Osteoblast (primary cell): ENCODE measurements around the gene DLD. TPM values are rescaled to one million over a fixed set of nuclear protein-coding genes. Genes with fewer than 3 reads are reported as not detected.

Experiments
- DNase-seq: peaks from one replicate; pipeline ENCODE4 v3.0.0; 2011; ENCODE audit warnings: low spot score, mixed read lengths; ENCODE audit not compliant: insufficient read length; ENCODE audit errors: missing footprints
- H2AFZ ChIP-seq: 2 replicates; pipeline ENCODE4 v1.6.0; 2011; ENCODE audit warnings: mild to moderate bottlenecking, low read length
- H3K27ac ChIP-seq: 2 replicates; pipeline ENCODE4 v1.5.1; 2011; ENCODE audit warnings: mild to moderate bottlenecking, low read depth, low read length, moderate library complexity
- H3K27me3 ChIP-seq: 2 replicates; pipeline ENCODE4 v1.6.0; 2012; ENCODE audit warnings: mild to moderate bottlenecking, control low read depth, inconsistent platforms, low read length, moderate library complexity; ENCODE audit not compliant: insufficient read depth
- H3K36me3 ChIP-seq: 2 replicates; pipeline ENCODE4 v1.5.1; 2011; ENCODE audit warnings: mild to moderate bottlenecking, low read length, control low read depth, moderate library complexity; ENCODE audit not compliant: insufficient read depth
- H3K4me1 ChIP-seq: 2 replicates; pipeline ENCODE4 v1.5.1; 2011; ENCODE audit warnings: mild to moderate bottlenecking, low read length, control low read depth, moderate library complexity; ENCODE audit not compliant: insufficient read depth
- H3K4me2 ChIP-seq: 2 replicates; pipeline ENCODE4 v1.6.0; 2011; ENCODE audit warnings: mild to moderate bottlenecking, low read length; ENCODE audit not compliant: insufficient read depth
- H3K4me3 ChIP-seq: fragments of 200-600 bp; sonication (generic); 3 replicates; pipeline ENCODE4 v1.5.1; 2012; ENCODE audit warnings: mild to moderate bottlenecking, low read length, inconsistent platforms; ENCODE audit not compliant: insufficient read depth
- H3K79me2 ChIP-seq: 2 replicates; pipeline ENCODE4 v1.6.0; 2012; ENCODE audit warnings: mild to moderate bottlenecking, low read length, control low read depth, inconsistent platforms; ENCODE audit not compliant: insufficient read depth
- H3K9me3 ChIP-seq: 2 replicates; pipeline ENCODE4 v1.5.1; 2011; ENCODE audit warnings: low read depth, low read length, control low read depth
- H4K20me1 ChIP-seq: 2 replicates; pipeline ENCODE4 v1.6.0; 2012; ENCODE audit warnings: mild to moderate bottlenecking, low read length, control low read depth; ENCODE audit not compliant: insufficient read depth
- CTCF ChIP-seq: IDR thresholded peaks from 2 replicates; pipeline ENCODE4 v1.5.1; 2011; ENCODE audit warnings: mild to moderate bottlenecking, low read depth, low read length, moderate library complexity; ENCODE audit errors: extremely low read depth
- total RNA-seq: library from RNA; depleted of rRNA; stranded (reverse); fragments of >200 nt; gene quantifications from 2 replicates; pipeline ENCODE4 v1.2.3, GENCODE V29; 2012

Gene DLD
- total RNA-seq, 1 donor, result 53.6 TPM

DNA sequence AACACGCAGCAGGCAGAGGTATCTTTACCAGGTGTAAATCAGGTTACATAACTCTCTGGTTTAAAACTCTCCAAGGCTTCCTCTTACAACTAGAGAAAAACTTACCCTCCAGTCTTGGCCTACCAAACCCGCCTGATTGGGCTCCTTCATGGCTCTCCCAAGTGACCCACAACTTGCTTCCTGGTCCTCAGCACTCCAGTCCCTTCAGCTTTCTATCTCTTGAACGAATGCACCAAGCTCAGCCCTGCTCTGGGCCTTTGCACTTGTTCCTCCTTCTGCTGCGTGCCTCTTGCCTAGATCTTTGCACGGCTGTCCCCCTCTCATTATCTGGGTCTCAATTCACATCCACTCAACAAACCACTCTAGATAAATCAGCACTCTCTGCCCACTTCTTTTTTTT lies 32.7 kb upstream of the DLD start:
- no peaks in the 10 kb centered on the region for H4K20me1 ChIP-seq
- no peak overlapping the region for H3K4me2 ChIP-seq
- no peak for DNase-seq
- no peak overlapping the region for H2AFZ ChIP-seq
- no peaks in the 10 kb centered on the region for H3K36me3 ChIP-seq
- H3K27ac ChIP-seq, result no peak overlapping the region
- no peaks in the 10 kb centered on the region for H3K4me1 ChIP-seq
- no peaks in the 10 kb centered on the region for H3K79me2 ChIP-seq
- peaks cover 4% of the 10 kb centered on the region for H3K27me3 ChIP-seq
- H3K4me3 ChIP-seq, result no peak overlapping the region
- no peak for TF ChIP-seq CTCF
- H3K9me3 ChIP-seq, result no peaks in the 10 kb centered on the region

DNA sequence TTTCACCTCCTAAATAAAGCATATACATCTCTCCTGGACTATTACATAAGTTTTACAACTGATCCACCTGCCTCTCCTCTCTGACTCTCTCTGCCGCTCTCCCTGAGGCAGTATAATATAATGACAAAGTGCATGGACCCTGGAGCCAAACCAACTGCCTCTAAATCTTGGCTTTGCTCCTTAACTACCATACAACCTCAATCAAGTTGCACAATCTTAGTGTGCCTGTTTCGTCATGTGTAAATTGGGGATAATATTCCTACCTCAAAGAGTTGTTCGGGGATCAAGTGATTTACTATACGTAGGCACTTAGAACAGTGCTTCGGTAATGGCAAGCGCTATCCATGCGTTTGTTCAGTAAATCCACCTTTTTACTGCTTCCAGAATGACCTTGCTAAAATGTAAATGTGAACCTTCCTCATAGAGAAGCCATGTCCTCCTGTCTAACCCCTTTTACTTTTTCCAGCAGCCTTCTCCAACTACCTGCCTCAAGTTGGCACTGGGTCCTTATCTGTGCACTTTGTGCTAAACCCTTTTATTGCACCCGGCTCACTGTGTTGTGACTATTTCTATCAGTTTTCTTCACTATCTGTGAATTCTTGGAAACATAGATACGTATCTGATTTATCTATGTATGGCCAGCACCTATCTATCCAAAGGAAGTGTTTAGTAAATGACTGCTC lies 30.6 kb upstream of the DLD start:
- Histone ChIP-seq H3K4me1 (no peaks in the 10 kb centered on the region), H2AFZ (no peak overlapping the region), H3K27ac (no peak overlapping the region), H3K4me2 (no peak overlapping the region), H3K79me2 (no peaks in the 10 kb centered on the region), H3K27me3 (no peaks in the 10 kb centered on the region), H3K36me3 (no peaks in the 10 kb centered on the region), H4K20me1 (no peaks in the 10 kb centered on the region), H3K4me3 (no peak overlapping the region), H3K9me3 (no peaks in the 10 kb centered on the region)
- DNase-seq, result no peak
- TF ChIP-seq CTCF, result no peak

DNA sequence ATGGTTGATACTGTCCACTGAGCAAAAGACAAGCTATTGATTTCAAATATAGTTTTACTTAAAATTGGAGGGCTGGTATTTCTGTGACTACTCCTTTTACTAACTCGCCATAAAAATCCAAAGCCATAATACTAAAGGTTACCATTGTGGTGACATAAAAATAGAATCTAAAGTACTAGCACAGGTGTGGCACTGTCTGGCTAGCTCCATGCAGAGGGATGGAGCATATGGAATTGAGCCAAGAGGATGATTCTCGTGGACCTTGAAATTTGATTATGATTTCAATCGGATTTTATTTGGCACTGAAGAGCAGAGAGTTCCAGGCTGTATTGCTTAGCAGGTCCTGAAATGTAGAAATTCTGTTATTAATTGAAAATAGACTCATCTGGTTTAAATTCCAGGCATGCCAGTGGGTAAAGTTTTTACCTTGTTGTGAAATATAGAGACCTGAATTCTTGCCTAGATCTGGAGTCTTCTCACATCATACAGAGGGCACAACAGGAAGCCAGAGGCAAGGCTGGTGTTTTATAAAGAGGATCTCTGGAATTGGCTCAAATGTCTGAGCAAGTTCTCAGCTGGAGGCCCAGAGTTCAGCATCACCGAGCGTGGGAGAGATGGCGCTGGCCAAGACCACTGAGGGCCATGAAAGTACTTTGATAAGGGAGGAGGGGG lies 29.9 kb upstream of the DLD start:
- no peak for DNase-seq
- no peak for TF ChIP-seq CTCF
- no peak overlapping the region for H3K27ac ChIP-seq
- H3K4me1 ChIP-seq, result no peaks in the 10 kb centered on the region
- no peak overlapping the region for H3K4me2 ChIP-seq
- peaks cover 2% of the 10 kb centered on the region for H3K27me3 ChIP-seq
- no peaks in the 10 kb centered on the region for H4K20me1 ChIP-seq
- no peaks in the 10 kb centered on the region for H3K9me3 ChIP-seq
- no peaks in the 10 kb centered on the region for H3K79me2 ChIP-seq
- no peaks in the 10 kb centered on the region for H3K36me3 ChIP-seq
- no peak overlapping the region for H2AFZ ChIP-seq
- no peak overlapping the region for H3K4me3 ChIP-seq

GRCh38 chr7:107865956-107866775 lies 24.8 kb upstream of the DLD start:
- DNase-seq, result no peak
- Histone ChIP-seq H3K4me1 (no peaks in the 10 kb centered on the region), H3K27me3 (peaks cover 9% of the 10 kb centered on the region), H2AFZ (peak overlapping the region; percentile 6), H4K20me1 (no peaks in the 10 kb centered on the region), H3K4me2 (no peak overlapping the region), H3K27ac (no peak overlapping the region), H3K9me3 (no peaks in the 10 kb centered on the region), H3K79me2 (no peaks in the 10 kb centered on the region), H3K36me3 (no peaks in the 10 kb centered on the region), H3K4me3 (no peak overlapping the region)
- no peak for TF ChIP-seq CTCF
